ENCODE results near the gene SPATA4. TPM values are rescaled to one million over a fixed set of nuclear protein-coding genes. Genes with fewer than 3 reads are reported as not detected.

Gene SPATA4
- not detected for total RNA-seq

DNA sequence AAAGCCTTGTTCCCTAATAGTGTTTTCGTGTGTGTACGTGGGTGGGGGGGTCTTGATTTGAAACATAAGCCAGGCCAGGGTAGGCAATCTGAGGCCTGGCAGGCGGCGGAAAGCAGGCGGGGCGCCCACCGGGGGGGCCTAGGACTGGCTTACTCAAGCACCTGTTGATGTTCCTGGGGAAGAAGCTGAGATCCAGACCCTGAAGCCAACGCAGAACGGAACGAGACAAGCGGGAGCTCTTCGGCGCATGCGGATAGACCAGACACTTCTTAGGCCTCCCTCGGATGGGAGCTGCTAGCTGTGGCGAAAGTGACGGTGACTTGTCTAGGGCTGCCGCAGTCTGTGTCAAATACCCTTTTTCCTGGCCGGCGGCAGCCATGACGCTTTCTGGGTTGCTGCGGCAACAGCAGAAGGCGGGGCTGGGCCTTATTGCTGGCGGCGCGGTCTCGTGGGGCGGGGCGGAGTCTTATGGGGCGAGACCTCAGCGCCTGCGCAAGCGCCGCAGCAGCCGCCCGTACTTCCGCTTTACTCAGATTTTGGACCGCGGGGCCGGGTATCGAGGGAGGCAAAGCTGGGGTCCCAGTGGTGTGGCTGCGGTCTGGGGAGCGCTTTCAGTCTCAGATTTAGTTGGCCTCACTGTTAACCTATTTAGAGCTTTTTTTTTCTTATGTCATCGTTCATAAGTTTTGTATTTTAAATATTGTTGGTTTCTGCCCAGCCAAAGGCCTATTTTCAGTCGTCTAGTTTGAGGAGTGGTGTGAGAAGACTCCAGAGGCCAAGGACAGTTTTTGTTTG, at the start of gene SPATA4:
Gene SPATA4, minus strand, starts transcription at position 402 of the 795 bp plus-strand sequence. Its CDS starts 23 bp downstream, at position 379.
- intact Hi-C loops (cut with DNase I): no loop called here

GRCh38 chr4:176242764-176243347, 47.5 kb upstream of the SPATA4 start:
- Histone ChIP-seq H3K4me3 (no peak overlapping the region), H3K4me1 (no peaks in the 10 kb centered on the region), H3K27me3 (no peaks in the 10 kb centered on the region), H3K9me3 (no peaks in the 10 kb centered on the region), H3K36me3 (no peaks in the 10 kb centered on the region), H3K27ac (no peak overlapping the region)
- intact Hi-C loops (cut with DNase I): no loop called here
- no peak for DNase-seq (ENCODE audit: extremely low spot score in 2 of 2)
- TF ChIP-seq CTCF (IDR thresholded peaks at IDR 0.05): no peak
- no peak for TF ChIP-seq POLR2AphosphoS5 (IDR thresholded peaks at IDR 0.05; ENCODE audit: insufficient read depth in 1 of 2, low read depth in 1 of 2)
- no peak for TF ChIP-seq POLR2A (IDR thresholded peaks at IDR 0.05)

More for the DNA sequence above, at the start of gene SPATA4:
- Histone ChIP-seq H3K4me1 (peaks cover 6% of the 10 kb centered on the region), H3K27ac (peak within 1 kb of the TSS; percentile 74), H3K4me3 (peak within 1 kb of the TSS; percentile 58 to 63), H3K9me3 (no peaks in the 10 kb centered on the region), H3K27me3 (no peaks in the 10 kb centered on the region), H3K36me3 (no peaks in the 10 kb centered on the region)
- peak in 1 of 2 donors; percentile 90 for DNase-seq (ENCODE audit: extremely low spot score in 2 of 2)
- TF ChIP-seq CTCF (IDR thresholded peaks at IDR 0.05) (peak in 1 of 3 experiments; percentile 17), POLR2A (IDR thresholded peaks at IDR 0.05) (no peak), POLR2AphosphoS5 (IDR thresholded peaks at IDR 0.05; ENCODE audit: insufficient read depth in 1 of 2, low read depth in 1 of 2) (peak; percentile 83 to 86)

- no peaks in the 10 kb centered on the region for H3K36me3 ChIP-seq
- no peak overlapping the region for H3K4me3 ChIP-seq
- no peaks in the 10 kb centered on the region for H3K4me1 ChIP-seq
- no peaks in the 10 kb centered on the region for H3K9me3 ChIP-seq
- no peaks in the 10 kb centered on the region for H3K27me3 ChIP-seq
- TF ChIP-seq CTCF (IDR thresholded peaks at IDR 0.05) (no peak), POLR2A (IDR thresholded peaks at IDR 0.05) (no peak), POLR2AphosphoS5 (IDR thresholded peaks at IDR 0.05; ENCODE audit: insufficient read depth in 1 of 2, low read depth in 1 of 2) (no peak)
- intact Hi-C loops (cut with DNase I): no loop called here
- H3K27ac ChIP-seq: no peak overlapping the region
- no peak for DNase-seq (ENCODE audit: extremely low spot score in 2 of 2)
Observed at GRCh38 chr4:176241703-176242102, 46.3 kb upstream of the SPATA4 start.

- no peak overlapping the region for H3K4me3 ChIP-seq
- peak overlapping the region; percentile 39 for H3K27ac ChIP-seq
- no peaks in the 10 kb centered on the region for H3K36me3 ChIP-seq
- H3K27me3 ChIP-seq: no peaks in the 10 kb centered on the region
- H3K9me3 ChIP-seq: no peaks in the 10 kb centered on the region
- TF ChIP-seq POLR2AphosphoS5 (IDR thresholded peaks at IDR 0.05; ENCODE audit: insufficient read depth in 1 of 2, low read depth in 1 of 2) (no peak), CTCF (IDR thresholded peaks at IDR 0.05) (no peak)
- intact Hi-C loops (cut with DNase I): no loop called here
- no peak for DNase-seq (ENCODE audit: extremely low spot score in 2 of 2)
- H3K4me1 ChIP-seq: no peaks in the 10 kb centered on the region
Observed at GRCh38 chr4:176238826-176239225, 43.4 kb upstream of the SPATA4 start.

- Histone ChIP-seq H3K4me1 (no peaks in the 10 kb centered on the region), H3K36me3 (no peaks in the 10 kb centered on the region), H3K27ac (peak overlapping the region; percentile 56), H3K4me3 (no peak overlapping the region), H3K27me3 (no peaks in the 10 kb centered on the region), H3K9me3 (no peaks in the 10 kb centered on the region)
- DNase-seq (ENCODE audit: extremely low spot score in 2 of 2): no peak
- intact Hi-C loops (cut with DNase I): no loop called here
- no peak for TF ChIP-seq CTCF (IDR thresholded peaks at IDR 0.05)
- TF ChIP-seq POLR2A (IDR thresholded peaks at IDR 0.05): no peak
- peak in 1 of 2 donors; percentile 86 for TF ChIP-seq POLR2AphosphoS5 (IDR thresholded peaks at IDR 0.05; ENCODE audit: insufficient read depth in 1 of 2, low read depth in 1 of 2)
Observed at GRCh38 chr4:176238157-176238610, 42.8 kb upstream of the SPATA4 start.

Data from vagina (tissue), 2 donors.